Brain microvascular endothelial cell (primary cell): ENCODE measurements around the gene ELOVL2.
A peak's percentile ranks its signal among the peaks of the same experiment; 100 is the strongest.

Experiments used
- DNase-seq: peaks from one replicate; pipeline ENCODE4 v3.0.0-alpha.2; 2020
- H3K27ac ChIP-seq: fragments of 250-450 bp; sonication (Bioruptor Pico); 2 replicates; pipeline ENCODE4 v1.5.1; 2020; ENCODE audit warnings: mild to moderate bottlenecking, moderate library complexity
- H3K27me3 ChIP-seq: fragments of 250-450 bp; sonication (Bioruptor Pico); replicated peaks from 2 replicates; pipeline ENCODE4 v1.5.1; 2020; ENCODE audit warnings: mild to moderate bottlenecking
- H3K36me3 ChIP-seq: fragments of 250-450 bp; sonication (Bioruptor Pico); replicated peaks from 2 replicates; pipeline ENCODE4 v1.5.1; 2020; ENCODE audit warnings: mild to moderate bottlenecking
- H3K4me3 ChIP-seq: 2 replicates; pipeline ENCODE4 v1.5.1; 2011; ENCODE audit warnings: low read depth, mild to moderate bottlenecking, control low read depth, low read length, moderate library complexity
- CTCF ChIP-seq: IDR thresholded peaks from 2 replicates; pipeline ENCODE4 v1.5.1; 2011; ENCODE audit warnings: low read depth, mild to moderate bottlenecking, moderate library complexity, low read length, control low read depth, inconsistent platforms; ENCODE audit errors: missing control alignments
- in situ Hi-C: cut with HindIII; loops from 2 replicates; pipeline ENCODE4 v1.10.0; 2017; ENCODE audit warnings: low sequenced_read_pairs, low pct_ligation_motif_present

ELOVL2 gene

GRCh38 chr6:10968776-10969175 is 75.3 kb downstream of the ELOVL2 start:
- peak; percentile 83 for DNase-seq
- Histone ChIP-seq H3K36me3 (no peaks in the 10 kb centered on the region), H3K4me3 (no peak overlapping the region), H3K27me3 (no peaks in the 10 kb centered on the region), H3K27ac (peak overlapping the region; percentile 45)
- in situ Hi-C loops: no loop called here
- no peak for TF ChIP-seq CTCF

- no peak overlapping the region for H3K27ac ChIP-seq
- no peak for DNase-seq
- in situ Hi-C loops: no loop called here
- no peak overlapping the region for H3K4me3 ChIP-seq
- TF ChIP-seq CTCF: no peak
- H3K36me3 ChIP-seq: no peaks in the 10 kb centered on the region
- H3K27me3 ChIP-seq: no peaks in the 10 kb centered on the region
These were observed 79.4 kb downstream of the ELOVL2 start for GRCh38 chr6:10964684-10965083.

GRCh38 chr6:10963113-10963512 is 81.0 kb downstream of the ELOVL2 start:
- Histone ChIP-seq H3K27ac (peak overlapping the region; percentile 41), H3K27me3 (no peaks in the 10 kb centered on the region), H3K36me3 (no peaks in the 10 kb centered on the region), H3K4me3 (no peak overlapping the region)
- TF ChIP-seq CTCF: no peak
- no peak for DNase-seq
- in situ Hi-C loops: no loop called here

- TF ChIP-seq CTCF: no peak
- in situ Hi-C loops: no loop called here
- no peaks in the 10 kb centered on the region for H3K27me3 ChIP-seq
- no peaks in the 10 kb centered on the region for H3K36me3 ChIP-seq
- no peak overlapping the region for H3K4me3 ChIP-seq
- peak; percentile 73 for DNase-seq
- peak overlapping the region; percentile 48 for H3K27ac ChIP-seq
These were observed 81.4 kb downstream of the ELOVL2 start for GRCh38 chr6:10962673-10963072.

- in situ Hi-C loops: no loop called here
- Histone ChIP-seq H3K27me3 (no peaks in the 10 kb centered on the region), H3K36me3 (no peaks in the 10 kb centered on the region), H3K27ac (no peak overlapping the region), H3K4me3 (no peak overlapping the region)
- peak; percentile 37 for TF ChIP-seq CTCF
- DNase-seq: no peak
These were observed 82.3 kb downstream of the ELOVL2 start for GRCh38 chr6:10961837-10962236.

- no peak overlapping the region for H3K4me3 ChIP-seq
- no peaks in the 10 kb centered on the region for H3K27me3 ChIP-seq
- DNase-seq: no peak
- no peak for TF ChIP-seq CTCF
- H3K27ac ChIP-seq: no peak overlapping the region
- no peaks in the 10 kb centered on the region for H3K36me3 ChIP-seq
- in situ Hi-C loops: no loop called here
These were observed 83.9 kb downstream of the ELOVL2 start for GRCh38 chr6:10960171-10960570.
